ENCODE results near the gene EDC3.
"Not testable (repeated sequence)": the region's sequence is repeated elsewhere in the genome, so short reads cannot be mapped to it uniquely, and the experiment has no call there.

The EDC3 gene

GRCh38 chr15:74608786-74609185, 87.0 kb downstream of the EDC3 start:
- FAIRE-seq: no peak

GRCh38 chr15:74605795-74606150, 90.1 kb downstream of the EDC3 start:
- FAIRE-seq: no peak

- FAIRE-seq: no peak
Observed at GRCh38 chr15:74604983-74605794, 90.6 kb downstream of the EDC3 start.

GRCh38 chr15:74603789-74604705, 91.8 kb downstream of the EDC3 start:
- no peak for FAIRE-seq

GRCh38 chr15:74603026-74603788, 92.6 kb downstream of the EDC3 start:
- FAIRE-seq: no peak

- FAIRE-seq: no peak
Observed at GRCh38 chr15:74599156-74599555, 96.7 kb downstream of the EDC3 start.

GRCh38 chr15:74598126-74598842, 97.5 kb downstream of the EDC3 start:
- FAIRE-seq: peak; percentile 63

- not testable (repeated sequence) for FAIRE-seq
Observed at GRCh38 chr15:74597146-74597705, 98.6 kb downstream of the EDC3 start.

- not testable (repeated sequence) for FAIRE-seq
Observed at GRCh38 chr15:74596736-74597135, 99.1 kb downstream of the EDC3 start.

GRCh38 chr15:74595271-74595670, 100.6 kb downstream of the EDC3 start:
- FAIRE-seq: no peak

- FAIRE-seq: no peak
Observed at GRCh38 chr15:74594455-74594854, 101.4 kb downstream of the EDC3 start.

GRCh38 chr15:74593122-74593521, 102.7 kb downstream of the EDC3 start:
- FAIRE-seq: no peak

GRCh38 chr15:74592222-74592621, 103.6 kb downstream of the EDC3 start:
- no peak for FAIRE-seq

- no peak for FAIRE-seq
Observed at GRCh38 chr15:74589826-74590225, 106.0 kb downstream of the EDC3 start.

- no peak for FAIRE-seq
Observed at GRCh38 chr15:74585857-74586256, 110.0 kb downstream of the EDC3 start.

- no peak for FAIRE-seq
Observed at GRCh38 chr15:74585191-74585590, 110.6 kb downstream of the EDC3 start.

GRCh38 chr15:74584779-74585178, 111.0 kb downstream of the EDC3 start:
- no peak for FAIRE-seq

- no peak for FAIRE-seq
Observed at GRCh38 chr15:74584204-74584603, 111.6 kb downstream of the EDC3 start.
